Psoas muscle (tissue), 8 donors: Measurements from ENCODE around the gene ARL5C. TPM values are rescaled to one million over a fixed set of nuclear protein-coding genes. Genes with fewer than 3 reads are reported as not detected.

ENCODE experiments used
- ATAC-seq, 4 donors: fragments of 200-7000 bp; cut with Tn5 transposase; one replicate each; pipeline ENCODE4 v1.9.1; 2020; ENCODE audit warnings: moderate library complexity in 3 of 4, mild to moderate bottlenecking in 2 of 4
- DNase-seq, 2 donors: peaks; one replicate each; pipeline ENCODE4 v3.0.0-alpha.2; 2020
- H3K27ac ChIP-seq: fragments of 200-600 bp; one replicate; pipeline ENCODE4 v1.8.0; 2022
- H3K27me3 ChIP-seq, 3 donors: fragments of 200-600 bp in 1 of 3; one replicate each; pipeline versions ENCODE4 v1.6.1 to v1.8.0; 2013 to 2022; ENCODE audit warnings: low read length in 2 of 3, mild to moderate bottlenecking in 2 of 3, moderate library complexity in 1 of 3; ENCODE audit not compliant: insufficient read depth in 3 of 3
- H3K36me3 ChIP-seq, 2 donors: fragments of 200-600 bp in 1 of 2; one replicate each; pipeline versions ENCODE4 v1.6.1 to v1.8.0; 2013 to 2022; ENCODE audit warnings: low read depth in 1 of 2, mild to moderate bottlenecking in 1 of 2, moderate library complexity in 1 of 2; ENCODE audit not compliant: insufficient read depth in 1 of 2
- H3K4me1 ChIP-seq: fragments of 200-600 bp; one replicate; pipeline ENCODE4 v1.8.0; 2022
- H3K4me3 ChIP-seq: fragments of 200-600 bp; one replicate; pipeline ENCODE4 v1.8.0; 2022; ENCODE audit warnings: mild to moderate bottlenecking
- H3K9me3 ChIP-seq: fragments of 200-600 bp; one replicate; pipeline ENCODE4 v1.8.0; 2022
- WGBS, 3 donors: extraction: QIAGEN DNeasy Blood & Tissue Kit; methylation state at CpG; one replicate each; pipeline versions ENCODE4 v1.1.6 to v1.1.7; 2013; 5-methylcytosine and 5-hydroxymethylcytosine counted together
- intact Hi-C, 2 donors: fragments of 100-400 bp; cut with DNase I; formaldehyde crosslinking; loops; one replicate each; pipeline versions ENCODE4 v1.11.0 to v1.14.2; 2022
- polyA plus RNA-seq, 3 donors: library from polyadenylated mRNA; stranded (reverse); fragments of 200-250 nt; gene quantifications; one replicate each; pipeline ENCODE4 v1.2.3, GENCODE V29; 2013
- total RNA-seq, 4 donors: library from RNA; stranded (reverse); fragmentation: NEBNext Ultra II Directional in 2 of 4; extraction: Animal tissue kit (Norgen Biotek cat#: 25700) in 2 of 4; gene quantifications; one replicate each; pipeline versions ENCODE4 v1.2.1 to v1.2.4, GENCODE V29; 2021 to 2023
- TF ChIP-seq, protein P1 (sequence below): fragments of 200-600 bp; IDR thresholded peaks from one replicate; pipeline ENCODE4 v1.8.0; 2022; ENCODE audit warnings: antibody characterized with exemption
- donor health status: healthy with polysubstance abuse.
- donor health status: DM: no; HTN: no; CAD: no; lungs with moderate emphysema.
- donor health status: Bipolar disorder and iron deficiency.
- donor health status: healthy.
- donor health status: DM: yes; HTN: yes; CAD: no.
- donor health status: DM: no; HTN: no; CAD: no.
- donor health status: DM: no; HTN: no; CAD: no.
- donor health status: DM: yes; HTN: yes; CAD: no.

Gene ARL5C
- total and polyA plus RNA-seq, 7 donors = 0.15 to 1.0 (median 0.15) TPM; not detected in 4

- ATAC-seq (no peak), DNase-seq (no peak)
- WGBS, 3 donors = 75 to 88% (median 75%) methylated on average over 14 to 15 of the region's 15 CpGs
- Histone ChIP-seq H3K4me1 (peaks cover 5% of the 10 kb centered on the region), H3K27me3 (no peaks in the 10 kb centered on the region), H3K4me3 (no peak overlapping the region), H3K9me3 (no peaks in the 10 kb centered on the region), H3K36me3 (peaks cover 3 to 92% of the 10 kb centered on the region in 2 donors), H3K27ac (no peak overlapping the region)
- intact Hi-C loops = no loop called here
- TF ChIP-seq, protein P1, sequence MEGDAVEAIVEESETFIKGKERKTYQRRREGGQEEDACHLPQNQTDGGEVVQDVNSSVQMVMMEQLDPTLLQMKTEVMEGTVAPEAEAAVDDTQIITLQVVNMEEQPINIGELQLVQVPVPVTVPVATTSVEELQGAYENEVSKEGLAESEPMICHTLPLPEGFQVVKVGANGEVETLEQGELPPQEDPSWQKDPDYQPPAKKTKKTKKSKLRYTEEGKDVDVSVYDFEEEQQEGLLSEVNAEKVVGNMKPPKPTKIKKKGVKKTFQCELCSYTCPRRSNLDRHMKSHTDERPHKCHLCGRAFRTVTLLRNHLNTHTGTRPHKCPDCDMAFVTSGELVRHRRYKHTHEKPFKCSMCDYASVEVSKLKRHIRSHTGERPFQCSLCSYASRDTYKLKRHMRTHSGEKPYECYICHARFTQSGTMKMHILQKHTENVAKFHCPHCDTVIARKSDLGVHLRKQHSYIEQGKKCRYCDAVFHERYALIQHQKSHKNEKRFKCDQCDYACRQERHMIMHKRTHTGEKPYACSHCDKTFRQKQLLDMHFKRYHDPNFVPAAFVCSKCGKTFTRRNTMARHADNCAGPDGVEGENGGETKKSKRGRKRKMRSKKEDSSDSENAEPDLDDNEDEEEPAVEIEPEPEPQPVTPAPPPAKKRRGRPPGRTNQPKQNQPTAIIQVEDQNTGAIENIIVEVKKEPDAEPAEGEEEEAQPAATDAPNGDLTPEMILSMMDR = no peak
Observed at GRCh38 chr17:39186481-39187002, 20.6 kb upstream of the ARL5C start.

GRCh38 chr17:39183720-39184119, 17.8 kb upstream of the ARL5C start:
- WGBS, 3 donors = 77 to 97% (median 86%) methylated on average over 9 to 10 of the region's 10 CpGs
- Histone ChIP-seq H3K27ac (no peak overlapping the region), H3K4me1 (peaks cover 7% of the 10 kb centered on the region), H3K9me3 (no peaks in the 10 kb centered on the region), H3K27me3 (no peaks in the 10 kb centered on the region), H3K36me3 (peaks cover 3 to 100% of the 10 kb centered on the region in 2 donors), H3K4me3 (no peak overlapping the region)
- DNase-seq = no peak
- intact Hi-C loops = no loop called here
- no peak for ATAC-seq
- TF ChIP-seq, protein P1 = no peak

DNA sequence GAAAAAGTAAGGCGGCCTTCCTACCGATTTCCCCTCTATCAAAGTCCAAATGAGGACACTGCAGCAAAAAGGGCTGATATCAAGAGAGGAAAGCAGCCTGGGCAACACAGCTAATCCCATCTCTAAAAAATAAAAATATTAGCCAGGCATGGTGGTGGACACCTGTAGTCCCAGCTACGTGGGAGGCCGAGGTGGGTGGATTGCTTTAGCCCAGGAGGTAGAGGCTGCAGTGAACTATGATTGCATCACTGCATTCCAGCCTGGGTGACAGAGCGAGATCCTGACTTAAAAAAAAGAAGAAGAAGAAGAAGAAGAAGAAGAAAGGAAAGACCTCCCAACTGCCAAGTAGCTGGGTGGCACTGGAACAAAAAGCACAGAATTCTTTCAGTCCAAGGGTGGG, 17.1 kb upstream of the ARL5C start:
- Histone ChIP-seq H3K27ac (no peak overlapping the region), H3K9me3 (no peaks in the 10 kb centered on the region), H3K36me3 (peaks cover 3 to 100% of the 10 kb centered on the region in 2 donors), H3K4me1 (peaks cover 3% of the 10 kb centered on the region), H3K4me3 (no peak overlapping the region), H3K27me3 (no peaks in the 10 kb centered on the region)
- intact Hi-C loops = no loop called here
- TF ChIP-seq, protein P1 = no peak
- WGBS, 3 donors = 90 to 98% (median 95%) methylated on average over 5 of the region's 5 CpGs
- ATAC-seq (no peak), DNase-seq (no peak)

DNA sequence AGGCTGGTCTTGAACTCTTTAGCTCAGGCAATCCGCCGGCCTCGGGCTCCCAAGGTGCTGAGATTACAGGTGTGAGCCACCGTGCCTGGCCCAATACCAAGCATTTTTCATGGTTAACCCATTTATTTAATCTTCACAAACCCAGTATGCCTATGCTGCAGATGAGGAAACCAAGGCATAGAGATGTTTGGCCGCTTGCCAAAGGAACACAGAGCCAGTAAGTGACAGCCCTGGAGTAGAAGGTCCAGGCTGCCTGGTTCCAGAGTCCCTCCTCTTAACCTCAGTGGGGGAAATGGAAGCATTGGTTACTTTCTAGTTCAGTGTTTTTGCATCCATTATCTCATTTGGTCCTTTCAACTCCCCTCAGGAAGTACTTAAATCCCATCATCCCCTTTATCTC, 15.3 kb upstream of the ARL5C start:
- no peaks in the 10 kb centered on the region for H3K27me3 ChIP-seq
- H3K4me1 ChIP-seq = peaks cover 8% of the 10 kb centered on the region
- peaks cover 6 to 100% of the 10 kb centered on the region in 2 donors for H3K36me3 ChIP-seq
- H3K27ac ChIP-seq = no peak overlapping the region
- ATAC-seq (no peak), DNase-seq (no peak)
- TF ChIP-seq, protein P1 = no peak
- WGBS, 3 donors = 77 to 83% (median 81%) methylated on average over 5 of the region's 5 CpGs
- intact Hi-C loops = no loop called here
- no peaks in the 10 kb centered on the region for H3K9me3 ChIP-seq
- no peak overlapping the region for H3K4me3 ChIP-seq

- peaks cover 3 to 83% of the 10 kb centered on the region in 2 donors for H3K36me3 ChIP-seq
- H3K27me3 ChIP-seq = no peaks in the 10 kb centered on the region
- no peak for DNase-seq
- TF ChIP-seq, protein P1 = no peak
- no peak overlapping the region for H3K4me3 ChIP-seq
- ATAC-seq = no peak
- H3K27ac ChIP-seq = peak overlapping the region; percentile 58
- peaks cover 36% of the 10 kb centered on the region for H3K4me1 ChIP-seq
- WGBS, 3 donors = 75 to 77% (median 77%) methylated on average over 4 of the region's 4 CpGs
- intact Hi-C loops = no loop called here
- no peaks in the 10 kb centered on the region for H3K9me3 ChIP-seq
Observed at GRCh38 chr17:39178536-39178935, 12.6 kb upstream of the ARL5C start.
